HepG2 (cell line): ENCODE results near the gene CD300LD. TPM values are rescaled to one million over a fixed set of nuclear protein-coding genes. Genes with fewer than 3 reads are reported as not detected.

Experiments
- ATAC-seq: fragments of 200-7000 bp; cut with Tn5 transposase; 3 replicates; pipeline ENCODE4 v1.9.1; 2020; ENCODE audit warnings: mild to moderate bottlenecking, moderate library complexity
- BruUV-seq: library from RNA; stranded (reverse); fragments of 400-500 nt; replicated peaks from 2 replicates; lab custom pipeline; 2021; lab: Mats Ljungman, UMichigan
- CTCF ChIA-PET: fragments of 300-600 bp; formaldehyde crosslinking; extraction: SDS; loops from one replicate; lab custom pipeline; 2021; ENCODE audit warnings: low total read pairs, inconsistent platforms, low intra/inter-chr PET ratio; lab: Yijun Ruan, JAX
- POLR2A ChIA-PET: fragments of 350-600 bp; sonication (Branson Sonifier 250); formaldehyde crosslinking; loops from one replicate; lab custom pipeline; 2020; ENCODE audit warnings: antibody characterized with exemption, inconsistent platforms; lab: Yijun Ruan, JAX
- DNase-seq: peaks from one replicate; pipeline ENCODE4 v3.0.0-alpha.2; 2015; ENCODE audit warnings: low spot score
- FAIRE-seq: peaks from 3 replicates; lab custom pipeline; 2011; peaks lifted over from hg19 to GRCh38; lab: Jason Lieb, UNC
- H2AFZ ChIP-seq: one replicate; pipeline ENCODE4 v1.6.1; 2011; ENCODE audit warnings: low read length, inconsistent platforms
- H3K27ac ChIP-seq: fragments of 300-600 bp; 3 replicates; pipeline ENCODE4 v1.8.0; 2011; ENCODE audit warnings: mixed run types, mild to moderate bottlenecking, mixed read lengths, low read length, inconsistent platforms; ENCODE audit not compliant: insufficient read depth; ENCODE audit errors: extremely low read length
- H3K27me3 ChIP-seq, 2 experiments: fragments of 200-600 bp in 1 of 2; 2 replicates in 1 of 2; 3 replicates in 1 of 2; pipeline versions ENCODE4 v1.6.0 to v1.8.0; 2011; ENCODE audit warnings: low read length in 2 of 2, mild to moderate bottlenecking in 2 of 2, moderate library complexity in 2 of 2, inconsistent platforms in 1 of 2; ENCODE audit not compliant: insufficient read depth in 2 of 2, control insufficient read depth in 1 of 2
- H3K36me3 ChIP-seq, 2 experiments: fragments of 200-600 bp in 1 of 2; replicated peaks in 1 of 2; 2 replicates in 1 of 2; 3 replicates in 1 of 2; pipeline versions ENCODE4 v1.5.1 to v1.8.0; 2011; ENCODE audit warnings: low read length in 2 of 2, inconsistent platforms in 1 of 2; ENCODE audit not compliant: insufficient read depth in 2 of 2, control insufficient read depth in 1 of 2
- H3K4me1 ChIP-seq: 2 replicates; pipeline ENCODE4 v1.5.1; 2012; ENCODE audit warnings: low read length, inconsistent platforms; ENCODE audit not compliant: insufficient read depth
- H3K4me2 ChIP-seq: 2 replicates; pipeline ENCODE4 v1.6.0; 2011; ENCODE audit warnings: low read depth, low read length, inconsistent platforms
- H3K4me3 ChIP-seq, 3 experiments: fragments of 200-600 bp in 1 of 3; sonication (generic), shearing (Covaris generic) in 1 of 3; replicated peaks in 1 of 3; 2 replicates each; pipeline ENCODE4 v1.5.1; 2011 to 2016; ENCODE audit warnings: low read length in 3 of 3, inconsistent platforms in 2 of 3, low read depth in 2 of 3, mild to moderate bottlenecking in 2 of 3, control low read depth in 1 of 3, mixed read lengths in 1 of 3; ENCODE audit not compliant: insufficient read depth in 1 of 3
- H3K79me2 ChIP-seq: one replicate; pipeline ENCODE4 v1.6.1; 2011; ENCODE audit warnings: low read length, inconsistent platforms; ENCODE audit not compliant: insufficient read depth
- H3K9ac ChIP-seq: 2 replicates; pipeline ENCODE4 v1.6.0; 2011; ENCODE audit warnings: mild to moderate bottlenecking, low read depth, low read length, inconsistent platforms; ENCODE audit not compliant: insufficient read depth
- H3K9me3 ChIP-seq: 2 replicates; pipeline ENCODE4 v1.5.1; 2012; ENCODE audit warnings: mild to moderate bottlenecking, low read length
- H4K20me1 ChIP-seq: 2 replicates; pipeline ENCODE4 v1.6.0; 2011; ENCODE audit warnings: inconsistent platforms, mild to moderate bottlenecking, low read length, moderate library complexity; ENCODE audit not compliant: insufficient read depth
- CREB1 ChIP-seq, 2 experiments: fragments of 450-650 bp in 1 of 2; IDR thresholded peaks; 2 replicates each; pipeline ENCODE4 v1.6.1; 2016 to 2017; ENCODE audit warnings: control low read depth in 1 of 2, mild to moderate bottlenecking in 1 of 2, missing compliant biosample characterization in 1 of 2, missing genetic modification characterization in 1 of 2
- DDIT3 ChIP-seq: sonication (generic); formaldehyde crosslinking; IDR thresholded peaks from 2 replicates; pipeline ENCODE4 v1.4.0; 2020; ENCODE audit warnings: mild to moderate bottlenecking, missing genetic modification reagents
- FOSL1 ChIP-seq: sonication (generic); formaldehyde crosslinking; IDR thresholded peaks from 2 replicates; pipeline ENCODE4 v1.9.0; 2021; ENCODE audit warnings: missing genetic modification reagents, borderline replicate concordance
- NCOA2 ChIP-seq: sonication (generic); formaldehyde crosslinking; IDR thresholded peaks from 2 replicates; pipeline ENCODE4 v1.8.0; 2022; ENCODE audit warnings: inconsistent platforms
- TSC22D2 ChIP-seq: sonication (generic); formaldehyde crosslinking; IDR thresholded peaks from 2 replicates; pipeline ENCODE4 v1.5.1; 2020; ENCODE audit warnings: missing genetic modification reagents, mild to moderate bottlenecking, borderline replicate concordance
- ZNF318 ChIP-seq: sonication (generic); formaldehyde crosslinking; IDR thresholded peaks from 2 replicates; pipeline ENCODE4 v1.4.0; 2020; ENCODE audit warnings: mild to moderate bottlenecking, missing genetic modification reagents
- ZNF331 ChIP-seq: sonication (generic); formaldehyde crosslinking; IDR thresholded peaks from 2 replicates; pipeline ENCODE4 v1.4.0; 2020; ENCODE audit warnings: missing genetic modification reagents
- WGBS: methylation state at CpG from one replicate; pipeline ENCODE4 v1.1.6; 2017; ENCODE audit warnings: low lambda C conversion rate; 5-methylcytosine and 5-hydroxymethylcytosine counted together
- in situ Hi-C: cut with HindIII; loops from 2 replicates; pipeline ENCODE4 v1.10.0; 2017; ENCODE audit warnings: low pct_unique_long_range_greater_than_20kb; ENCODE audit not compliant: extremely low pct_ligation_motif_present
- intact Hi-C: fragments of 100-400 bp; cut with micrococcal nuclease; formaldehyde crosslinking; loops from one replicate; pipeline ENCODE4 v1.10.0; 2022; ENCODE audit not compliant: unreplicated experiment
- polyA plus RNA-seq, 8 experiments: library from polyadenylated mRNA; depleted of rRNA in 3 of 8; stranded (reverse) in 7 of 8; unstranded in 1 of 8; fragments of >200 nt; fragmentation: Illumina TruSeq in 4 of 8; extraction: Trizol in 4 of 8; gene quantifications; 2 replicates each; pipeline versions ENCODE4 v1.2.1 to v1.2.3, GENCODE V29; 2011 to 2016; ENCODE audit warnings: low read depth in 4 of 8, missing spikeins in 1 of 8, mixed read lengths in 1 of 8; ENCODE audit not compliant: insufficient read depth in 1 of 8
- total RNA-seq, 5 experiments: library from RNA; depleted of rRNA; stranded (reverse); fragments of >200 nt; fragmentation: Illumina TruSeq; extraction: Trizol; gene quantifications; 2 replicates each; pipeline ENCODE4 v1.2.3, GENCODE V29; 2016; ENCODE audit warnings: low read depth in 1 of 5

The CD300LD gene
- total and polyA plus RNA-seq, 2 of the 13 experiments (the other 11 are each of a cell fraction or from before 2014, with no cell fraction given): not detected

GRCh38 chr17:74541176-74542111 is 50.6 kb downstream of the CD300LD start:
- Histone ChIP-seq H3K4me2 (no peak overlapping the region), H4K20me1 (no peaks in the 10 kb centered on the region), H3K4me3 (no peak overlapping the region), H2AFZ (no peak overlapping the region), H3K27me3 (peaks cover 30 to 88% of the 10 kb centered on the region in 2 experiments), H3K79me2 (no peaks in the 10 kb centered on the region), H3K9me3 (no peaks in the 10 kb centered on the region), H3K9ac (no peak overlapping the region), H3K27ac (no peak overlapping the region), H3K4me1 (no peaks in the 10 kb centered on the region), H3K36me3 (no peaks in the 10 kb centered on the region)
- intact Hi-C loops (no loop called here), in situ Hi-C loops (no loop called here)
- no peak for ATAC-seq
- no peak for TF ChIP-seq ZNF331 (CRISPR knock-in tag)
- peak; percentile 22; the same call in 1 of the 2 replicates for TF ChIP-seq CREB1 (IDR thresholded peaks at IDR 0.05)
- TF ChIP-seq CREB1 (CRISPR knock-in tag; IDR thresholded peaks at IDR 0.05): no peak
- FAIRE-seq: no peak
- CTCF ChIA-PET: no interaction called here
- no TSS peak for BruUV-seq
- 11% methylated on average over 19 of the region's 23 CpGs for WGBS
- DNase-seq: no peak
- POLR2A ChIA-PET: no interaction called here

DNA sequence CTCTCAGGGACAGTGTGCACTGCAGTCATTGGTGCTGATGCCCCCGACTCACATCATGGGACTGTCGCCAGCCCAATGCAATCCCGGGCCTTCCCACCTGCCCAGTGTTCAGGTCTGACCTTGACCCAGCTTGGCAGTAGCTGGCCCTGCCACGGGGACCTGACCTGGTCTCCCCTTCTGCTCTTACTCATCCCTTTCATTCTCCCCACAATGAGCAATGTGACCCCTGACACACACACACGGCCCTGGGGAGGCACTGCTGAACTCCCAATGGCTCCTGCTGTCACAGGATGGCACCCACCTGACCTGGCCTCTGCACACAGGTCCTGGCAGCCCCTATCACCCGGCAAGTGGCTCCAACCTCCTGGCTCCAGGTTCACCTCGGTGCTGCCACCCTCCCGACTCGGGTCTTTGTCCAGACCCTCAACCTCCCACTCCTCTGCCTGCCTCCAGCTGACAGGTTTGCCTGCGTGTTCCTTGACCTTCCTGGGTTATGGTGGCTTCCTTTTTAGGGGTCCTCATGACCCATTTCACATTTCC is 52.7 kb downstream of the CD300LD start:
- no peak for FAIRE-seq
- H3K27me3 ChIP-seq: peaks cover 19 to 68% of the 10 kb centered on the region in 2 experiments
- DNase-seq: no peak
- no TSS peak for BruUV-seq
- H3K79me2 ChIP-seq: no peaks in the 10 kb centered on the region
- no peaks in the 10 kb centered on the region for H3K9me3 ChIP-seq
- H4K20me1 ChIP-seq: no peaks in the 10 kb centered on the region
- no peak overlapping the region for H3K4me2 ChIP-seq
- no peaks in the 10 kb centered on the region for H3K36me3 ChIP-seq
- ATAC-seq: no peak
- H3K9ac ChIP-seq: no peak overlapping the region
- ChIA-PET POLR2A (no interaction called here), CTCF (no interaction called here)
- no peaks in the 10 kb centered on the region for H3K4me1 ChIP-seq
- H2AFZ ChIP-seq: no peak overlapping the region
- in situ Hi-C loops: no loop called here
- 1% methylated on average over 10 of the region's 10 CpGs for WGBS
- H3K27ac ChIP-seq: no peak overlapping the region
- no peak overlapping the region for H3K4me3 ChIP-seq
- intact Hi-C loops: no loop called here
- no peak for TF ChIP-seq TSC22D2 (CRISPR knock-in tag)
- no peak for TF ChIP-seq DDIT3
- TF ChIP-seq FOSL1 (CRISPR knock-in tag): no peak
- no peak for TF ChIP-seq ZNF318 (CRISPR knock-in tag)
- no peak for TF ChIP-seq NCOA2 (CRISPR knock-in tag)
